Thyroid gland (tissue), 4 donors: ENCODE measurements around the gene TCP1.

ENCODE experiments used
- CTCF ChIP-seq, 6 experiments: fragments of 200-600 bp in 3 of 6; fragments of 450-650 bp in 3 of 6; sonication (generic) in 3 of 6; IDR thresholded peaks; one replicate each; pipeline ENCODE4 v1.5.1; 2016 to 2019; ENCODE audit warnings: antibody characterized with exemption in 6 of 6, mild to moderate bottlenecking in 2 of 6, inconsistent platforms in 1 of 6, moderate library complexity in 1 of 6
- POLR2A ChIP-seq, 2 donors: fragments of 450-650 bp; IDR thresholded peaks; one replicate each; pipeline ENCODE4 v1.6.1; 2017; ENCODE audit warnings: antibody characterized with exemption in 2 of 2, mild to moderate bottlenecking in 2 of 2, moderate library complexity in 1 of 2

GRCh38 chr6:159730332-159730676 lies 59.1 kb downstream of the TCP1 start:
- TF ChIP-seq CTCF (IDR thresholded peaks at IDR 0.05) (no peak), POLR2A (IDR thresholded peaks at IDR 0.05) (no peak)
